Activated CD4-positive, alpha-beta T cell treated with anti-CD3 and anti-CD28 coated beads, Interleukin-2, amount 10 ng/mL, durations not matched to agents 24 days and 14 days (primary cell): ENCODE results near the gene SLC43A2. TPM values are rescaled to one million over a fixed set of nuclear protein-coding genes. Genes with fewer than 3 reads are reported as not detected.

Source experiments
- DNase-seq: peaks from one replicate; pipeline ENCODE4 v3.0.0; 2022
- H3K27ac Mint-ChIP-seq: one replicate; pipeline ENCODE4 v1.8.0; 2022; ENCODE audit warnings: mild to moderate bottlenecking, mixed read lengths
- H3K27me3 Mint-ChIP-seq: one replicate; pipeline ENCODE4 v1.8.0; 2022; ENCODE audit warnings: mixed read lengths
- H3K36me3 Mint-ChIP-seq: one replicate; pipeline ENCODE4 v1.8.0; 2022; ENCODE audit warnings: low read depth, mild to moderate bottlenecking, mixed read lengths
- H3K4me1 Mint-ChIP-seq: one replicate; pipeline ENCODE4 v1.8.0; 2021; ENCODE audit warnings: mixed read lengths
- H3K4me3 Mint-ChIP-seq: one replicate; pipeline ENCODE4 v1.8.0; 2022; ENCODE audit warnings: mild to moderate bottlenecking, moderate library complexity, mixed read lengths
- H3K9me3 Mint-ChIP-seq: one replicate; pipeline ENCODE4 v1.8.0; 2021; ENCODE audit warnings: mixed read lengths
- intact Hi-C: fragments of 100-400 bp; cut with micrococcal nuclease; formaldehyde crosslinking; loops from one replicate; pipeline ENCODE4 v1.15.1; 2023
- total RNA-seq: library from RNA; stranded (reverse); gene quantifications from 2 replicates; pipeline ENCODE4 v1.2.3, GENCODE V29; 2022

SLC43A2 gene
- total RNA-seq, 1 donor from 2014 or later: 2.8 TPM

- intact Hi-C loops: no loop called here
- no peaks in the 10 kb centered on the region for H3K9me3 Mint-ChIP-seq
- H3K27me3 Mint-ChIP-seq: no peaks in the 10 kb centered on the region
- H3K4me1 Mint-ChIP-seq: peaks cover 2% of the 10 kb centered on the region
- no peak for DNase-seq
- no peak overlapping the region for H3K27ac Mint-ChIP-seq
- no peak overlapping the region for H3K4me3 Mint-ChIP-seq
- peaks cover 6% of the 10 kb centered on the region for H3K36me3 Mint-ChIP-seq
These were observed 9.5 kb upstream of the SLC43A2 start for GRCh38 chr17:1638171-1638590.

- peaks cover 6% of the 10 kb centered on the region for H3K36me3 Mint-ChIP-seq
- H3K27ac Mint-ChIP-seq: no peak overlapping the region
- intact Hi-C loops: no loop called here
- H3K27me3 Mint-ChIP-seq: no peaks in the 10 kb centered on the region
- H3K9me3 Mint-ChIP-seq: no peaks in the 10 kb centered on the region
- no peak for DNase-seq
- peaks cover 2% of the 10 kb centered on the region for H3K4me1 Mint-ChIP-seq
- H3K4me3 Mint-ChIP-seq: no peak overlapping the region
These were observed 8.2 kb upstream of the SLC43A2 start for GRCh38 chr17:1636732-1637285.

DNA sequence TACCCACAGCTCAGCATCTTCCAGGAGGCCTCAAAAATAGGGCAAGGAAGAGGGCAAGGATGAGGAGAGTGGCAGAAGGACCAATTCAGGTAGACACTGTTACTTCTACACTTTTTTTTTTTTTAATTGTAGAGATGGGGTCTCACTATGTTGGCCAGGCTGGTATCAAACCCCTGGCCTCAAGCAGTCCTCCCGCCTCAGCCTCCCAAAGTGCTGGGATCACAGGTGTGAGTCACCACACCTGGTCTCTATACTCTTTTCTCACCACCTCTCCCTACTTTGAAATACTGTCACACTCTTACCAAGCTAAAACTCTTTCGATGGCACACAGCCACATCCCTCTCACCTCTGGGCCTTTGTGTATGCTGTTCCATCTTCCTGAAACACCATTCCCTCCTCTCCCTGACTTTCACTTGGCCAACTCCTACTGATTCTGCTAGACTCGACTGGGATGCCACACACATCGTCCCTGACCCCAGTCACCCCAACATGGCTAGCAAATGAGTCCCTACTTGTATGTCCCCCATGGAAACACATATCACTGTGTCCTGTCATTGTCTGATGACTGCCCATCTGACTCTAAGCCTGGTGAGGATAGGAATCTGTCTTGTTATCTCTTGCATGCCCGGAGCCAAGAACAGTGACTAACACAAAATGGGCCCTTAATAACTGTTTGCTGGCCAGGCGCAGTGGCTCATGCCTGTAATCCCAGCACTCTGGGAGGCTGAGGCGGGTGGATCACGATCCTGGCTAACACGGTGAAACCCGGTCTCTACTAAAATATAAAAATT is 7.2 kb upstream of the SLC43A2 start:
- H3K4me3 Mint-ChIP-seq: no peak overlapping the region
- H3K27me3 Mint-ChIP-seq: peaks cover 6% of the 10 kb centered on the region
- intact Hi-C loops: no loop called here
- H3K4me1 Mint-ChIP-seq: peaks cover under 1% of the 10 kb centered on the region
- H3K36me3 Mint-ChIP-seq: peaks cover 6% of the 10 kb centered on the region
- no peak overlapping the region for H3K27ac Mint-ChIP-seq
- DNase-seq: no peak
- no peaks in the 10 kb centered on the region for H3K9me3 Mint-ChIP-seq

DNA sequence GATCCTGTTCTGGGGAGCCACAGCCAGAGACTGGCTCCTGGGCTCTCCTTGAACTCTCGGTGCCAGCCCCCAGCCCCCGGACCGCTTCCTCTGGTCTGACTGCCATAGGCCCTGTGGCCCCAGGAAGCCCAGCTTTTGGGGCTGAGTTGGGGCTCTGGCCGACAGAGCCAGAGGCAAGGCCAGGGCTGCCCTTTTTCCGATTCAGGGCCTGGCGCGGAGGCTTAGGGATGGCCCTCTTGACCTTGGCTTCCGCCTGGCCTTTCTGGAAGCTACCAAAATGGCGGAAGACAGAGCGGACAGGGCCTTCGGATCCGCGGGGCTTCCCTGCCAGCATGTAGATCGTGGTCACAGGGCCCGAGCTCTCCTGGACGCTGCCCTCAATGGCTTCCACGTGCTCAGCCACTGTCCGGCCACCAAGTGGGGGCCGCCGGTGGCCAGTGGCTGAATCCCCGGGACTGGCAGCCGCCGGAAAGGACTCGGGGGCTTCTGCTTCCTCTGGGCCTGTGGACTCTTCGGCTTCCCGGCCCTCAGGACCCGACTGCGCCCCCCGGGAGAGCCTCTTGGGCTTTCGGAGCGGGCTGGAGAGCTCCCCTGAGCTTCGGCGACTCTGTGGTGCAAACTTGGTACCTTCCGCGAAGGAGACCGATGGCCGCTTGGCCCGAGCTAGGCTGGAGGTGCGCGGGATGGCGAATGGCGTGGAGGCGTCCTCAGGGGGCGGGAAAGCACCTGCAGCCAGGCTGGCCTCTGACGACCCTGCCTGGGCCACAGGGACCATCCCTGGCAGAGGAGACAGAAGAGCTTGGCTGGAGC is 6.4 kb upstream of the SLC43A2 start:
- intact Hi-C loops: no loop called here
- Mint-ChIP-seq H3K4me3 (no peak overlapping the region), H3K27me3 (peaks cover 14% of the 10 kb centered on the region), H3K27ac (no peak overlapping the region), H3K36me3 (peaks cover 6% of the 10 kb centered on the region), H3K4me1 (peaks cover 3% of the 10 kb centered on the region), H3K9me3 (no peaks in the 10 kb centered on the region)
- no peak for DNase-seq

DNA sequence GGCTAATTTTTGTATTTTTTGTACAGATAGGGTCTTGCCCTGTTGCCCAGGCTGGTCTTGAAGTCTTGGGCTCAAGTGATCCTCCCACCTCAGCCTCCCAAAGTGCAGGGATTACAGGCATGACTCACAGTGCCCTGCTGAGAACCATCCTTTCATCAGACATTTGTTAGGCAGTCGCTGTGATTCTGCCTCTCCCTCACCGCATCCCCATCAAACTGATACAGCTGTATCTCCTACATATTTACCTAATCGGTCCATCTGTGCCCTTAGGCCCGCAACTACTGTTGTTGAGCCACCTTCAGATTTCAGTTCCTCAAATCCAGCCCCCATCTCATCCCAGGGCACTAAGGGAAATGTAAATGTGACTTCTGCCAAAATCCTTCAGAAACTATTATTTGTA is 2.0 kb upstream of the SLC43A2 start:
- Mint-ChIP-seq H3K27me3 (peaks cover 37% of the 10 kb centered on the region), H3K4me1 (peaks cover 25% of the 10 kb centered on the region), H3K4me3 (peak overlapping the region; percentile 88), H3K27ac (no peak overlapping the region), H3K9me3 (no peaks in the 10 kb centered on the region), H3K36me3 (no peaks in the 10 kb centered on the region)
- intact Hi-C loops: no loop called here
- DNase-seq: no peak

GRCh38 chr17:1629504-1630310 is 1.1 kb upstream of the SLC43A2 start:
- Mint-ChIP-seq H3K4me1 (peaks cover 25% of the 10 kb centered on the region), H3K27me3 (peaks cover 42% of the 10 kb centered on the region), H3K9me3 (no peaks in the 10 kb centered on the region), H3K4me3 (peak overlapping the region; percentile 88), H3K36me3 (no peaks in the 10 kb centered on the region), H3K27ac (peak overlapping the region; percentile 85)
- DNase-seq: peak; percentile 93
- intact Hi-C loops: loop anchor here (2.0 to 10.0 kb wide), 2 partner anchors 63 to 255 kb away; no protein-coding TSS in a partner anchor

- peak overlapping the region; percentile 97 for H3K4me3 Mint-ChIP-seq
- peak; percentile 95 for DNase-seq
- intact Hi-C loops: loop anchor here (1.0 to 10.0 kb wide), 4 partner anchors 22 to 254 kb away; no protein-coding TSS in a partner anchor
- peaks cover 43% of the 10 kb centered on the region for H3K27me3 Mint-ChIP-seq
- H3K4me1 Mint-ChIP-seq: peaks cover 25% of the 10 kb centered on the region
- peak overlapping the region; percentile 93 for H3K27ac Mint-ChIP-seq
- H3K36me3 Mint-ChIP-seq: no peaks in the 10 kb centered on the region
- no peaks in the 10 kb centered on the region for H3K9me3 Mint-ChIP-seq
These were observed 346 bp upstream of the SLC43A2 start for GRCh38 chr17:1628856-1629503.

- intact Hi-C loops: loop anchor here (10.0 kb wide), 1 partner anchor 253 kb away; no protein-coding TSS in a partner anchor
- no peaks in the 10 kb centered on the region for H3K9me3 Mint-ChIP-seq
- H3K4me1 Mint-ChIP-seq: peaks cover 25% of the 10 kb centered on the region
These were observed 1.3 kb downstream of the SLC43A2 start for GRCh38 chr17:1627182-1627981.

GRCh38 chr17:1626333-1626732 is 2.3 kb downstream of the SLC43A2 start:
- Mint-ChIP-seq H3K9me3 (no peaks in the 10 kb centered on the region), H3K4me3 (peak overlapping the region; percentile 67), H3K27ac (no peak overlapping the region), H3K27me3 (peaks cover 43% of the 10 kb centered on the region), H3K4me1 (peaks cover 25% of the 10 kb centered on the region), H3K36me3 (no peaks in the 10 kb centered on the region)
- DNase-seq: no peak
- intact Hi-C loops: loop anchor here (10.0 kb wide), 1 partner anchor 252 kb away; no protein-coding TSS in a partner anchor

More at GRCh38 chr17:1627182-1627981, 1.3 kb downstream of the SLC43A2 start:
- DNase-seq: peak; percentile 66
- peak overlapping the region; percentile 67 for H3K4me3 Mint-ChIP-seq
- no peak overlapping the region for H3K27ac Mint-ChIP-seq
- peaks cover 45% of the 10 kb centered on the region for H3K27me3 Mint-ChIP-seq
- H3K36me3 Mint-ChIP-seq: no peaks in the 10 kb centered on the region

GRCh38 chr17:1625581-1625980 is 3.1 kb downstream of the SLC43A2 start:
- DNase-seq: no peak
- Mint-ChIP-seq H3K27ac (no peak overlapping the region), H3K4me1 (peaks cover 25% of the 10 kb centered on the region), H3K9me3 (no peaks in the 10 kb centered on the region), H3K27me3 (peaks cover 36% of the 10 kb centered on the region), H3K36me3 (no peaks in the 10 kb centered on the region), H3K4me3 (no peak overlapping the region)
- intact Hi-C loops: loop anchor here (10.0 kb wide), 1 partner anchor 251 kb away; no protein-coding TSS in a partner anchor

- no peaks in the 10 kb centered on the region for H3K36me3 Mint-ChIP-seq
- no peak overlapping the region for H3K4me3 Mint-ChIP-seq
- DNase-seq: no peak
- peaks cover 31% of the 10 kb centered on the region for H3K27me3 Mint-ChIP-seq
- no peak overlapping the region for H3K27ac Mint-ChIP-seq
- H3K9me3 Mint-ChIP-seq: no peaks in the 10 kb centered on the region
- intact Hi-C loops: loop anchor here (10.0 kb wide), 1 partner anchor 250 kb away; no protein-coding TSS in a partner anchor
- H3K4me1 Mint-ChIP-seq: peaks cover 23% of the 10 kb centered on the region
These were observed 3.6 kb downstream of the SLC43A2 start for GRCh38 chr17:1625053-1625452.

DNA sequence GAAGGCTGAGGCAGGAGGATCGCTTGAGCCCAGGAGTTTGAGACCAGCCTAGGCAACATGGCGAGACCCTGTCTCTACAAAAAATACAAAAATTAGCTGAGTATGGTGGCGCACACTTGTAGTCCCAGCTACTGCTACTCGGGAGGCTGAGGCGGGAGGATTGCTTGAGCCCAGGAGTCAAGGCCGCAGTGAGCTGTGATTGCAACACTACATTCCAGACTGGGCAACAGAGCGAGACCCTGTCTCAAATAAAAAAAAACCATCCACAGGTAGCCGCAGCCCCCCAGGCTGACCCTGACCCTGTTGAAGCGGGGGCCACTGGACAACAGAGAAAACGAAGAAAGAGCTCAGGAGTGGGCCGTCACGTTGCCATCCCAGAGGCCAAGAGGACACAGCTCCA is 4.0 kb downstream of the SLC43A2 start:
- Mint-ChIP-seq H3K36me3 (no peaks in the 10 kb centered on the region), H3K4me3 (no peak overlapping the region), H3K27ac (no peak overlapping the region), H3K9me3 (no peaks in the 10 kb centered on the region), H3K4me1 (peaks cover 19% of the 10 kb centered on the region), H3K27me3 (peaks cover 29% of the 10 kb centered on the region)
- no peak for DNase-seq
- intact Hi-C loops: loop anchor here (10.0 kb wide), 1 partner anchor 250 kb away; no protein-coding TSS in a partner anchor
